HG03039 (cell line): ENCODE measurements around the gene MDH1.

ENCODE experiments used
- ATAC-seq: cut with Tn5 transposase; IDR thresholded peaks from one replicate; pipeline ENCODE4 v1.9.1; 2021; ENCODE audit warnings: mild to moderate bottlenecking, moderate library complexity; ENCODE audit not compliant: unreplicated experiment

The MDH1 gene

DNA sequence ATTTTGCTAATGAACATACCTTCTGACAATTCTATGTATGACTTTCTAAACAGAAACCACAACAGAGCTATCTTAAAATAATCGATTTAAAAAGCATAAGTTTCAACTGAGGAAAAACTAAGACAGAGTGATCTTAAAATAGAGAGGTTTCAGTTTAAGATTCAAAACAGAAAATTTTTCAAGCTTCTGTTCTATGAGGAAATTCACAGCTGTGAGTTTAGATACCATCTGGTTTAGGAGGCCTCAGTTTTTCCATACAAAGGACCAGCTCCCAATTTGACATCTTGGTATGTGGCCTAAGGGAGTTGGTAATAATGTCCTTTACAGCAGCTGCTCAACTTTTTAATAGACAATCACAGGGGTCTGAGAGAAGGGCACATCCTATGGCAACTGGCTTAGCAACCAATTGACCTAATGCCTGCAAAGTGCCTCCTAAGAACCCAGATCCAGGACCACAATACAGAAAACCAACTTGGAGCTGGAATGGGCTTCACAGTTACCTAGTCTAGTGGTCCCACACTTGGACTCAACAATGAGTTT is 39.7 kb downstream of the MDH1 start:
- ATAC-seq, result no peak

DNA sequence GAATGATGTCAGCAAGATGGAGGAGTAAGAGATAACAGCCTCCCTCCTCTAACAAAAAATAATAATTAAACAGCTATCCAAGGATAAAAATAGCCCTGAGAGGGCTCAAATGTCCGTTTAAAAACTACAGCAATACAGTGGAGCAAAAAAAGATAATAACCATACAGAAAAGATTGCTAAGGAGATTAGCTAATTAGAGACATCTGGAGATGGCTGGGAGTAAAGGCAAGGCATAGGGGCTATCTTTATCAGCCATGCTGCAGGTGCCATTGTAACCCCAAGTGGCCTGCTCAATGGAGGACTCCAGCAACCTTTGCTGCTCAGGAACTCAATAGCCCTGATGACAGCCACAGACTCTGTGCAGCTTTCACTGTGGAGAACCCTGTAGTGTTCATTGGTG is 42.7 kb downstream of the MDH1 start:
- no peak for ATAC-seq

DNA sequence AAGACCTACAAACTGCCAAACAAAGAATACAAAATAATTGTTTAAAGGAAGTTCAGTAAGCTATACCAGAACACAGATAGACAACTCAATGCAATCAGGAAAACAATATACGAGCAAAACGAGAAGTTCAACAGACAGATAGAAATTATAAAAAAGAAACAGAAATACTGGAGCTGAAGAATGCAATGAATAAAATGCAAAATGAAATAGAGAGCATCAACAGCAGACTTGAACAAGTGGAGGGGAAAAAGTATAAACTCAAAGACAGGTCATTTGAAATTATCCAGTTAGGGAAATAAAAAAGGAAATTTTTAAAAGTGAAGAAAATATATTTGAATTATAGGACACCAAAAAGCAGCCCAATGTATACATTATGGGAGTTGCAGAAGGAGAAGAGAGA is 43.6 kb downstream of the MDH1 start:
- no peak for ATAC-seq

DNA sequence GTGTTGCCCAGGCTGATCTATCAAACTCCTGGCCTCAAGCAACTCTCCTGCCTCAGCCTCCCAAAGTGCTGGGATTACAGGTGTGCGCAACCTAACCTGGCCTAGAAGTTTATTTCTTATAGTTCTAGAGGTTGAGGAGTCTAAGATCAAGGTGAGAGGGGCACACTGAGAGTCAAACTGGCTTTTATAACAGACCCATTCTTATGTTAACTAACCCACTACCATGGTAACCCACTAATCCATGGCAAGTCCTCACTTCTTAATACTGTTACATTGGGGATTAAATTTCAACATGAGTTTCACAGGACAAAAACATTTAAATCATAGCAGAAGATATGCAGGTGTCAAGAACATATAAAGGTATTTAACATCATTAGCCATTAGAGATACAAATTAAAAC is 50.6 kb downstream of the MDH1 start:
- no peak for ATAC-seq

DNA sequence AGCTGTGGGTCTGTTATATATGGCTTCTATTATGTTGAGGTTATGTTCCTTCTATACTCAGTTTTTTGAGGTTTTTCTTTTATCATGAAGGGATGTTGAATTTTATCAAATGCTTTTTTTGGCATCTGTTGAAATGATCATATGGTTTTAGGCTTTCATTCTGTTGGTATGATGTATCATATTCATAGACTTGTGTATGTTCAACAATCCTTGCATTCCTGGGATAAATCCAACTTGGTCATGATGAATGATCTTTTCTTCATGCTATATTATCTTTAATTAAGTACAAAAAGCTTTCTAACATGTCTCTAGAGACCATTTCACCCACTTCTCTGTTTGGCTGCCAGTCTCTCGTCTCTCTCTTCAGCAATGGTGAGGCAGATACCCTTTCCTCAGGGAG is 54.2 kb downstream of the MDH1 start:
- ATAC-seq, result no peak

DNA sequence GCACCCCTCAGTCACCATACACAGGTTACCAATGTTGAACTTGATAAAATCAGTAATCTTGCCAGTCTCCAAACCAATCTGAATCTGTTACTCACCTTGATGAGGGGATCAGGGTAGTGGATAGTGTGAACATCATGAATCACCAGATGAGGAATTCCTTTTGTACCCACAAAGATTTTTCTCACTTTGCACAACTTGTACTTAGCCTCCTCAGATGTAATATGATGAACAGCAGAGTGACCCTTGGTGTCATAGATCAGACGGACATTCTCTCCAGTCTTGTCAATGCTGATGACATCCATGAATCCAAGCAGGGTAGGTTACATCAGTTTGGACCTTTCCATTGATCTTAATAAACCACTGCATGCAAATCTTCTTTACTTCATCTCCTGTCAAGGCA is 54.7 kb downstream of the MDH1 start:
- ATAC-seq, result no peak

DNA sequence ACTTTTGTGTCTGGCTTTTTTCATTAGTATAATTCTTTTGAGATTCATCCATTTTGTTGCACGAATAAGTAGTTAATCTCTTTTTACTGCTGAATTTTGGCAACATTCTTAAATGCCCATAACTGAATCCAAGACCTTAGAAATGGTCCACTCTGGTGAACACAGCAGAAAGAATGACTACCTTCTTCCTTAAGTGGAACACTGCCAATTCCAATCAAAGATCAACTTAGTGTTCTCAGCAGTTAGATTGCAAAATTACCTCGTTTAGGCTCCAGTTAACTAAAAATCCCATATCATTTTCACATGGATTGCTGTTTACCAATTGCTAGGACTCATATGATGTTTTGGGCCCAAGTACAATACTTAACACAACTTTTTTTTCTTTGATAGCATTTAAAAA is 59.9 kb downstream of the MDH1 start:
- ATAC-seq, result no peak

DNA sequence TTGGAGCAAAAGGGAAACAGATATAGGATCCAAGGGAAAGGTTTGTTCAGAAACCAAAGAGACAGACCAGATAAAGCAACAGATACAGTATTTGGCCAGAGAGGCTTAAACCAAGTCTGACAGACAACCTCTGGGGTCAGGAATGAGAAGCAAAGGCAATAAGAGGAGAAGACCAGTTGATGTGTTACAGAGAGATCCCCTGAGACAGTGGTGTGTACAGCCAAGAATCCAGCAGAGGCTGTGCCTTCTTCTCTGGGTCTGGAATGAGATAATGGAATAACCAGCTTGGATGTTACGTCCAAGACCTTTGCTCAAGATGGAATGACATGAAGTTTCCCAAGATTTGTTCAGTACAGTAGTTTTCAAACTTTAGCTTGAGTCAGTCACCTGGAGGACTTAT is 61.1 kb downstream of the MDH1 start:
- no peak for ATAC-seq

DNA sequence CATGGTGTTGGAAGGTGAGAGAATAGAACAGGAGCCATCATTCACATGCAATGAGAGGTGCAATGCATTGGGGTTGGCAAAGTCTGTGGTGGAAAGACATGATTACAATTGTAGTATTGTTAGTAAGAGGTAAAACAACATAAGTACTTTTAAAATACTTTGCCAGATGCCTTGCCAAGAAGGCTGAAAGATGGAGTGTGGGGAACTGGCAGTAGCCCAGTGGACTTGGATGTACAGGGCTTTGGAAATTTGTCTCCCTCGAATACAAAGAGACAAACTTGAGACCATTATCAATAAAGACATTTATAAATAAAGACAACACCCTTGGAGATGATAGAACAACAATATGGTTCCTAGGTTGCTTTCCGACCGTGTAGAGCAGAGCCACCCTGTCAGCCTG is 62.0 kb downstream of the MDH1 start:
- no peak for ATAC-seq

DNA sequence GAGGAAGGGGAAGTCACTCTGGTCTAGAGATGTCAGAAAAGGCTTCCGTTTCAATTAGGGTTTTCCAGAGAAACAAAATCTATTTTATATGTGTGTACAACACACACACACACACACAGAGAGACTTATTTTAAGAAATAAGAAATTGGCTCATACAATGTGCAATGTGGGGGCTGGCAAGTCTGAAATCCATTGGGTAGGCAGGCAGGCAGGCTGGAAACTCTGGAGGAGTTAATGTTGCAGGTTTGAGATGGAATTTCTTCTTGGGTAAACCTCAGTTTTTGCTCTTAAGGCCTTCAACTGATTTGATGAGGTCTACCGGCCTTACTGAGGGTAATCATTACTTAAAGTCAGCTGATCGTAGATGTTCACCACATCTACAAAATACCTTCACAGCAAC is 62.6 kb downstream of the MDH1 start:
- ATAC-seq, result no peak

DNA sequence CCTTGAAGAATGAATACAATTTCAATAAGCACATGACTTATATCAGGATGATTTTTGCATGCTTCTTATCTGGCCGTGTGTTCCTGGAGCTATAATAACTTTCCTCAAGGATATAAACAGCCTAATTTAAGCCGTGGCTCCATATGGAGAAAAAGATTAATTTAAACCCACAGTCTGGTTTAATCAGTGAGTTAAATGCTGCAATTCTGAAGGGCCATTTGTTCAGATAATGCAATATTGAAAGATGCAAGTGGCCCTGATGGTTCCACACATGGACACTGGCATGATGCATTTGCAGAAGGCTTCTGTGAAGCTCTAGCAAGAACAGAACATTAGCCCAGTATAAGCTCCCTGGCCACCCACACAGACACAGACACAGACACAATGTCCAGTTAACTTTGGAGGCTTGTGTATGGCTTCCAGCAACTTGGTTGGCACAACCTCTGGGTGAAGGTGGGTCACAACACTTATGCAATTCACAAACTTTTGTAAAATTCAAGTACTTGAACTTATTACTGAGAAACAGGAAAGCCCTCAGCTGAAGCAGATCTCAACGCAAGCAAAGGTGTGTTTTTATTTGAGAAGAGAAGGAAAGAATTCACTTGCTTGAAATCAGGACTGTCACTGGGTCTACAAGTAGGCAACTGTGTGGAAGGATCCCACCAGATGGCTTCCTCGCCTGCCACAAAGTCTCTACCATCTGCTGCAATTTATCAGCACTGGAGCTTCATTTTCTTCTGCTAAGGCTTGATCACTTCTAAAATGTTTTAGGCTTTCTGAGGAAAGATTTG is 63.3 kb downstream of the MDH1 start:
- no peak for ATAC-seq

DNA sequence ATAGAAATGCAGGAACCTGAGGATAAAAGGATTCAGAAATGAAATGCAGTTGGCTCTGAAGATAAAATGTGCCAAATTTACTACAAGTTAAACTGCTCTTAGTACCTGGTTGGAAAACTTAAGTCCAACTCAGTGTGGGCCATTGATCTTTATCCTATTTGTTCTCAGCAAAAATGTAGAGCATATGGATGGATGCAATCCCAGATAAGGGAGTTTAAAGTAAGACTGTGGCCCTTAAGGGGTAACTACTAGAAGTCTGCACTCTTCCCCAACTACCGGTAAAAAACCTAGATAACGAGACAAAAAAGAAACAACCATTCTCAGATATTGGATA is 63.9 kb downstream of the MDH1 start:
- no peak for ATAC-seq

DNA sequence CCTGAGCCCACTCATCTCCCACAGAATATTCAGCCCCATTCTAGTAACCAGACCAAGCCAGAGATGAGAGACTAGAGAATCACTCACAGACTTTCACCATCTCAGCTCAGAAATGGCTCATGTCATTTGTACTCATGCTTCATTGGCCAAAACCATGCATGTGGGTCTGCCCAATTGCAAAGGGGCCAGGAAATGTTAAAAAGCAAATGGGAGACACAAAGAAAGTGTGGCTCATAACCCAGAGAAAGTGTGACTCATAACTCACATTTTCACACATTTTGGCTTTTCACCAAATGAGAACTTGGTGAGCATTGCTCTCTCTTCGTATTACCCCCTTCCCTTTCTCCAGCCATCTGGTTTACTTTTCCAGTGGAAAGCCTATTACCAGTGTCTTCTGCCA is 66.2 kb downstream of the MDH1 start:
- ATAC-seq, result no peak
